Ishikawa (cell line): Measurements from ENCODE around the gene EDIL3.

Experiments
- CEBPB ChIP-seq: IDR thresholded peaks from 2 replicates; pipeline ENCODE4 v1.6.1; 2012
- CREB1 ChIP-seq: IDR thresholded peaks from 2 replicates; pipeline ENCODE4 v1.6.1; 2012; ENCODE audit warnings: low read depth
- EGR1 ChIP-seq: IDR thresholded peaks from 2 replicates; pipeline ENCODE4 v1.6.1; 2012
- EP300 ChIP-seq: IDR thresholded peaks from 2 replicates; pipeline ENCODE4 v1.6.1; 2012; ENCODE audit warnings: borderline replicate concordance
- FOXM1 ChIP-seq: IDR thresholded peaks from 2 replicates; pipeline ENCODE4 v1.6.1; 2012; ENCODE audit warnings: low read depth, borderline replicate concordance
- MAX ChIP-seq: IDR thresholded peaks from 2 replicates; pipeline ENCODE4 v1.6.1; 2012
- NFIC ChIP-seq: IDR thresholded peaks from 2 replicates; pipeline ENCODE4 v1.6.1; 2012
- RAD21 ChIP-seq: IDR thresholded peaks from 2 replicates; pipeline ENCODE4 v1.6.1; 2012; ENCODE audit warnings: low read depth
- REST ChIP-seq: IDR thresholded peaks from 2 replicates; pipeline ENCODE4 v1.6.1; 2012; ENCODE audit warnings: low read depth, mild to moderate bottlenecking
- TAF1 ChIP-seq: IDR thresholded peaks from 2 replicates; pipeline ENCODE4 v1.6.1; 2012; ENCODE audit warnings: low read depth, mild to moderate bottlenecking
- TCF12 ChIP-seq: IDR thresholded peaks from 2 replicates; pipeline ENCODE4 v1.6.1; 2012; ENCODE audit warnings: low read depth
- TEAD4 ChIP-seq: IDR thresholded peaks from 2 replicates; pipeline ENCODE4 v1.6.1; 2012
- YY1 ChIP-seq: IDR thresholded peaks from 2 replicates; pipeline ENCODE4 v1.6.1; 2012; ENCODE audit warnings: low read depth
- ZBTB7A ChIP-seq: IDR thresholded peaks from 2 replicates; pipeline ENCODE4 v1.6.1; 2012; ENCODE audit warnings: low read depth
- TF ChIP-seq, protein P1 (sequence below): IDR thresholded peaks from 2 replicates; pipeline ENCODE4 v1.6.1; 2012

The EDIL3 gene

DNA sequence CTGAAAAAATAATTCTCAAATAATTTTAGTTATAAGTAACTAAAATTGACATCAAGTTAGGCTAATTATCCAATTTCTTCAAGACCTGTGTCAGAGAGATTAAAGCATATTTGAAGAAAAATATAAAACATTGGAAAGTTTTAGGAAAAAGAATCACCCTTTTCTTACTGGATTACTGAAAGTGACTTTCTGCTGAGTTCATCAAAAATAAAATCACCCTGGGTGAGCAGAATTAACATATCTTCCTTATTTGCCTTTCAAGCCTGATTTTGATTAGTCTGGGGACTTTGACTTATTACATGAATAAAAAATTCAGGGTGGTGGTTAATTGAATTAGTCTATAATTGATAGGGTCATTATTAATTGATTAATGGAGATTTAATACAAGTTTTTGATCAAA is 411.8 kb downstream of the EDIL3 start:
- TF ChIP-seq, protein P1, sequence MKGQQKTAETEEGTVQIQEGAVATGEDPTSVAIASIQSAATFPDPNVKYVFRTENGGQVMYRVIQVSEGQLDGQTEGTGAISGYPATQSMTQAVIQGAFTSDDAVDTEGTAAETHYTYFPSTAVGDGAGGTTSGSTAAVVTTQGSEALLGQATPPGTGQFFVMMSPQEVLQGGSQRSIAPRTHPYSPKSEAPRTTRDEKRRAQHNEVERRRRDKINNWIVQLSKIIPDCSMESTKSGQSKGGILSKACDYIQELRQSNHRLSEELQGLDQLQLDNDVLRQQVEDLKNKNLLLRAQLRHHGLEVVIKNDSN, result no peak
- no peak for TF ChIP-seq RAD21
- no peak for TF ChIP-seq NFIC
- TF ChIP-seq ZBTB7A, result no peak
- no peak for TF ChIP-seq TEAD4
- TF ChIP-seq CREB1, result no peak
- no peak for TF ChIP-seq EGR1
- TF ChIP-seq MAX, result no peak
- no peak for TF ChIP-seq TAF1
- TF ChIP-seq TCF12, result no peak
- no peak for TF ChIP-seq EP300
- TF ChIP-seq YY1, result no peak
- no peak for TF ChIP-seq FOXM1
- no peak for TF ChIP-seq REST
- no peak for TF ChIP-seq CEBPB

GRCh38 chr5:83972236-83972635 is 412.4 kb downstream of the EDIL3 start:
- TF ChIP-seq FOXM1 (no peak), RAD21 (no peak), MAX (no peak), TEAD4 (no peak), TAF1 (no peak), YY1 (no peak), NFIC (no peak), CEBPB (no peak), REST (no peak), CREB1 (no peak), EGR1 (no peak), TCF12 (no peak)
- TF ChIP-seq, protein P1, result no peak

DNA sequence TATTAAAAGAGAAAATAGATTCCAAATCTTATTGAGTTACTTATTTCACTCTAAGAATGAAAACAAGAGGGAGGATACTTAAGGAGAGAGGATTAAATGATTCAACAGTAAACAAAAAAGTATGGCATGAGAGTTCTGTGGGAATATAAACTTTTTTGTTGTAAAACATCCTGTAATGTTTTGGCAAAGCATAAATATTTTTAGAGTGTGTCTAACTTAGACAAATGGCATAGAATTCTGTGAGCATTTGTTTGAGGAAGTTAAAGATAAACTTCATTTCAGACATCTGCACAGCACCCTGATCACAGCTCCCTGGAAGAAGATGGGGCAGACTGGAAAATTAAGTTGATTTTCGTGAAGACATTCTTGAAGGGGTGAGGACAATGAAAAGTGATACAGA is 417.3 kb downstream of the EDIL3 start:
- TF ChIP-seq EGR1, result no peak
- TF ChIP-seq FOXM1, result no peak
- no peak for TF ChIP-seq YY1
- TF ChIP-seq ZBTB7A, result no peak
- no peak for TF ChIP-seq REST
- TF ChIP-seq MAX, result no peak
- TF ChIP-seq TAF1, result no peak
- TF ChIP-seq CEBPB, result no peak
- no peak for TF ChIP-seq TEAD4
- no peak for TF ChIP-seq TCF12
- TF ChIP-seq CREB1, result no peak
- TF ChIP-seq NFIC, result no peak
- TF ChIP-seq RAD21, result no peak
- TF ChIP-seq, protein P1, result no peak
- TF ChIP-seq EP300, result no peak

- TF ChIP-seq ZBTB7A (no peak), REST (no peak)
Observed at GRCh38 chr5:83965441-83965840, 419.2 kb downstream of the EDIL3 start.
